Lower leg skin (tissue), 3 donors: ENCODE data around the gene THSD4.

ENCODE experiments used
- POLR2A ChIP-seq, 2 donors: fragments of 450-650 bp; IDR thresholded peaks; one replicate each; pipeline ENCODE4 v1.6.1; 2016 to 2017; ENCODE audit warnings: antibody characterized with exemption in 2 of 2, mild to moderate bottlenecking in 1 of 2, moderate library complexity in 1 of 2
- TF ChIP-seq, protein P1 (sequence below), 3 donors: fragments of 450-650 bp; IDR thresholded peaks; one replicate each; pipeline ENCODE4 v1.5.1; 2016; ENCODE audit warnings: antibody characterized with exemption in 3 of 3, mild to moderate bottlenecking in 3 of 3, moderate library complexity in 2 of 3

GRCh38 chr15:71712182-71712581, 596.9 kb downstream of the THSD4 start:
- TF ChIP-seq, protein P1, sequence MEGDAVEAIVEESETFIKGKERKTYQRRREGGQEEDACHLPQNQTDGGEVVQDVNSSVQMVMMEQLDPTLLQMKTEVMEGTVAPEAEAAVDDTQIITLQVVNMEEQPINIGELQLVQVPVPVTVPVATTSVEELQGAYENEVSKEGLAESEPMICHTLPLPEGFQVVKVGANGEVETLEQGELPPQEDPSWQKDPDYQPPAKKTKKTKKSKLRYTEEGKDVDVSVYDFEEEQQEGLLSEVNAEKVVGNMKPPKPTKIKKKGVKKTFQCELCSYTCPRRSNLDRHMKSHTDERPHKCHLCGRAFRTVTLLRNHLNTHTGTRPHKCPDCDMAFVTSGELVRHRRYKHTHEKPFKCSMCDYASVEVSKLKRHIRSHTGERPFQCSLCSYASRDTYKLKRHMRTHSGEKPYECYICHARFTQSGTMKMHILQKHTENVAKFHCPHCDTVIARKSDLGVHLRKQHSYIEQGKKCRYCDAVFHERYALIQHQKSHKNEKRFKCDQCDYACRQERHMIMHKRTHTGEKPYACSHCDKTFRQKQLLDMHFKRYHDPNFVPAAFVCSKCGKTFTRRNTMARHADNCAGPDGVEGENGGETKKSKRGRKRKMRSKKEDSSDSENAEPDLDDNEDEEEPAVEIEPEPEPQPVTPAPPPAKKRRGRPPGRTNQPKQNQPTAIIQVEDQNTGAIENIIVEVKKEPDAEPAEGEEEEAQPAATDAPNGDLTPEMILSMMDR (IDR thresholded peaks at IDR 0.05), result no peak
- TF ChIP-seq POLR2A (IDR thresholded peaks at IDR 0.05), result no peak
